ENCODE measurements around the gene PNPLA5. TPM values are rescaled to one million over a fixed set of nuclear protein-coding genes. Genes with fewer than 3 reads are reported as not detected.

Gene PNPLA5
- total and polyA plus RNA-seq, 2 of the 8 experiments (the other 6 are each of a cell fraction or from before 2014, with no cell fraction given) = 3.9 to 6.8 TPM

DNA sequence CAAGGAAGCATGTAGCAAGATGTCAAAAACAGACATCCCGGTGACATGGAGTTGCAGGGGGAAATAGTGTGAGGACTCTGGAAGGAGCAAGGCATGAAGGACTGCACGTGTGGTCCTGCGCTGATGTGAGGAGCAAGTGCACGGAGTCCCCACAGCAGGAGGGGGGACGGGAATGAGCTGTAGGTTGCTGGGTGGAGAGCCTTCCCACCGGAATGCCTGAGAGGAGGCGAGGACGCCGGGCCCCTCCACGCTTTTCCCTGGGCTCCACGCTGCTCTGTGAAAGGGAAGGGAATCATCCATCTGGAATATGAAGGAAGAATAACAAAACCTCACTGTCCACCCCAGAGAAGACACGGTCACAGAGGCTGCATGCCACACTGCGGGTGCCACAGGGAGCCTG is 56.1 kb downstream of the PNPLA5 start:
- no peaks in the 10 kb centered on the region for H3K9me3 ChIP-seq (ENCODE audit: insufficient read depth in 2 of 2, low read depth in 1 of 2, low read length in 1 of 2)
- H4K8ac ChIP-seq (ENCODE audit: extremely low read depth, insufficient read depth, low read length) = no peak overlapping the region
- H3K4me3 ChIP-seq (ENCODE audit: extremely low read depth in 1 of 4, insufficient read depth in 2 of 4, low read depth in 3 of 4, low read length in 4 of 4) = no peak overlapping the region
- H4K20me1 ChIP-seq (replicated peaks in 1 of 2; ENCODE audit: control insufficient read depth in 1 of 2, insufficient read depth in 2 of 2, low read length in 2 of 2) = peaks cover 2 to 6% of the 10 kb centered on the region in 2 experiments
- no peak for TF ChIP-seq POLR2AphosphoS5 (IDR thresholded peaks at IDR 0.05; ENCODE audit: low read depth, low read length)
- no peak for TF ChIP-seq HDAC2 (IDR thresholded peaks at IDR 0.05; ENCODE audit: borderline replicate concordance in 1 of 2, low read depth in 2 of 2, low read length in 2 of 2)
- no peak for TF ChIP-seq CHD1 (IDR thresholded peaks at IDR 0.05; ENCODE audit: low read depth, low read length)
- TF ChIP-seq SIRT6 (IDR thresholded peaks at IDR 0.05; ENCODE audit: low read length) = no peak
- TF ChIP-seq, protein P1, sequence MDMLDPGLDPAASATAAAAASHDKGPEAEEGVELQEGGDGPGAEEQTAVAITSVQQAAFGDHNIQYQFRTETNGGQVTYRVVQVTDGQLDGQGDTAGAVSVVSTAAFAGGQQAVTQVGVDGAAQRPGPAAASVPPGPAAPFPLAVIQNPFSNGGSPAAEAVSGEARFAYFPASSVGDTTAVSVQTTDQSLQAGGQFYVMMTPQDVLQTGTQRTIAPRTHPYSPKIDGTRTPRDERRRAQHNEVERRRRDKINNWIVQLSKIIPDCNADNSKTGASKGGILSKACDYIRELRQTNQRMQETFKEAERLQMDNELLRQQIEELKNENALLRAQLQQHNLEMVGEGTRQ (IDR thresholded peaks at IDR 0.05; ENCODE audit: low read length) = no peak
- TF ChIP-seq SUZ12 (IDR thresholded peaks at IDR 0.05; ENCODE audit: low read length) = no peak
- TF ChIP-seq CBX5 (IDR thresholded peaks at IDR 0.05; ENCODE audit: low read depth, low read length) = no peak
- TF ChIP-seq BRCA1 (IDR thresholded peaks at IDR 0.05; ENCODE audit: low read depth, low read length) = no peak
- no peak for TF ChIP-seq ZNF274 (IDR thresholded peaks at IDR 0.05; ENCODE audit: borderline replicate concordance, extremely low read depth, low read length)
- TF ChIP-seq MAFK (IDR thresholded peaks at IDR 0.05; ENCODE audit: low read depth, low read length) = no peak
- no peak for TF ChIP-seq NANOG (IDR thresholded peaks at IDR 0.05; ENCODE audit: insufficient read depth, low read depth, low read length, poor library complexity, severe bottlenecking)
- TF ChIP-seq HDAC6 (IDR thresholded peaks at IDR 0.05; ENCODE audit: low read depth, low read length) = no peak
- no peak for TF ChIP-seq CTBP2 (IDR thresholded peaks at IDR 0.05; ENCODE audit: borderline replicate concordance, insufficient read depth, insufficient read length, low read length)
- no peaks in the 10 kb centered on the region for H3K79me2 ChIP-seq (ENCODE audit: control insufficient read depth in 1 of 2, insufficient read depth in 2 of 2, low read length in 2 of 2)
- CTCF ChIA-PET (ENCODE audit: partially characterized antibody) = interaction anchor here (0.8 to 1.8 kb wide), 4 partner anchors 9 to 14 kb away, joined by 4 to 5 read pairs (median 4); no protein-coding TSS in a partner anchor
- peaks cover 0 to 3% (median 0%) of the 10 kb centered on the region in 4 experiments; a peak in 1 of 7 replicates for H3K4me1 ChIP-seq (replicated peaks in 1 of 4; ENCODE audit: control insufficient read depth in 3 of 4, insufficient read depth in 4 of 4, low read length in 3 of 4)
- H2AK5ac ChIP-seq (ENCODE audit: low read depth, low read length) = no peak overlapping the region
- POLR2A ChIA-PET (ENCODE audit: partially characterized antibody) = interaction anchor here (1.2 to 3.5 kb wide), 3 partner anchors 9 to 18 kb away, joined by 4 to 12 read pairs (median 4); no protein-coding TSS in a partner anchor
- H3K79me1 ChIP-seq (ENCODE audit: low read depth, low read length) = peaks cover 12% of the 10 kb centered on the region; the same call in 1 of the 2 replicates
- no peak overlapping the region for H3K18ac ChIP-seq (ENCODE audit: extremely low read depth, low read length)
- H4K5ac ChIP-seq (ENCODE audit: insufficient read length, low read depth, low read length) = no peak overlapping the region
- H4K91ac ChIP-seq (replicated peaks; ENCODE audit: insufficient read length, low read length) = no peak overlapping the region
- DNase-seq (ENCODE audit: low read depth in 1 of 2, low spot score in 2 of 2) (no peak), FAIRE-seq (no peak)
- H3K4ac ChIP-seq (replicated peaks; ENCODE audit: insufficient read length, low read depth, low read length) = no peak overlapping the region
- no peak overlapping the region for H3K4me2 ChIP-seq (ENCODE audit: insufficient read depth in 1 of 2, low read depth in 2 of 2, low read length in 2 of 2)
- H2BK120ac ChIP-seq (replicated peaks; ENCODE audit: low read depth, low read length) = no peak overlapping the region
- H2BK5ac ChIP-seq (ENCODE audit: low read depth, low read length) = no peak overlapping the region
- H2BK15ac ChIP-seq (ENCODE audit: low read length) = no peak overlapping the region
- no peak overlapping the region for H3K14ac ChIP-seq (ENCODE audit: insufficient read length)
- H3K27ac ChIP-seq (ENCODE audit: low read depth, low read length) = no peak overlapping the region
- no peak overlapping the region for H2BK20ac ChIP-seq (ENCODE audit: low read length)
- peaks cover 0 to 11% (median 1%) of the 10 kb centered on the region in 4 experiments; a peak in 5 of 8 replicates for H3K36me3 ChIP-seq (ENCODE audit: control insufficient read depth in 2 of 4, insufficient read depth in 4 of 4, low read length in 3 of 4)
- no peak overlapping the region for H2BK12ac ChIP-seq (ENCODE audit: low read depth, low read length)
- no peak overlapping the region for H3K56ac ChIP-seq (replicated peaks; ENCODE audit: insufficient read length, low read depth, low read length)
- WGBS, 2 experiments (ENCODE audit: extremely low coverage in 1 of 2, insufficient coverage in 1 of 2, insufficient read length in 1 of 2, insufficient replicate concordance in 2 of 2, low coverage in 1 of 2, low lambda C conversion rate in 2 of 2, missing lambda C conversion rate in 1 of 2) = 97% methylated on average over 10 of the region's 13 CpGs; no CpG with 5 or more reads in 1 of the 2 experiments
- H3K27me3 ChIP-seq (replicated peaks in 1 of 4; ENCODE audit: control insufficient read depth in 3 of 4, extremely low read depth in 1 of 4, insufficient read depth in 3 of 4, low read length in 3 of 4) = no peaks in the 10 kb centered on the region
- H3K9ac ChIP-seq (replicated peaks in 1 of 4; ENCODE audit: extremely low read depth in 1 of 4, low read depth in 3 of 4, low read length in 3 of 4) = no peak overlapping the region
- no peaks in the 10 kb centered on the region for H3K23me2 ChIP-seq (ENCODE audit: low read depth, low read length)
- H3K23ac ChIP-seq (ENCODE audit: insufficient read length) = no peak overlapping the region
- no peak overlapping the region for H2AFZ ChIP-seq (ENCODE audit: low read length)
